ENCODE measurements around the gene PPP1R12C.

Gene PPP1R12C

GRCh38 chr19:55095260-55096060, 22.0 kb downstream of the PPP1R12C start:
- Histone ChIP-seq H2BK120ac (ENCODE audit: low read depth, low read length) (no peak overlapping the region), H3K18ac (ENCODE audit: low read length) (peak overlapping the region; percentile 59), H3K14ac (ENCODE audit: low read length) (peak overlapping the region; percentile 38), H3K23ac (ENCODE audit: low read depth, low read length, poor library complexity) (peak overlapping the region; percentile 65), H2AK5ac (ENCODE audit: low read depth, low read length) (peak overlapping the region; percentile 90), H3K79me1 (ENCODE audit: low read depth, low read length) (peaks cover 8% of the 10 kb centered on the region), H2AFZ (ENCODE audit: low read length) (no peak overlapping the region), H3K4me1 (ENCODE audit: control insufficient read depth in 2 of 2, insufficient read depth in 1 of 2, low read depth in 1 of 2, low read length in 2 of 2) (peaks cover 0 to 28% of the 10 kb centered on the region in 2 donors), H3K4me3 (ENCODE audit: low read length in 2 of 2) (no peak overlapping the region), H2BK15ac (ENCODE audit: low read length) (peak overlapping the region; percentile 67), H3K27ac (replicated peaks; ENCODE audit: low read length) (no peak overlapping the region), H2BK12ac (ENCODE audit: low read length) (no peak overlapping the region), H3K36me3 (replicated peaks in 1 of 2; ENCODE audit: control insufficient read depth in 2 of 2, insufficient read depth in 2 of 2, low read length in 2 of 2) (peaks cover 18 to 46% of the 10 kb centered on the region in 2 donors), H4K91ac (ENCODE audit: low read depth, low read length, poor library complexity) (no peak overlapping the region), H3K4me2 (ENCODE audit: insufficient read depth, low read length, poor library complexity, severe bottlenecking) (no peak overlapping the region), H2BK5ac (ENCODE audit: low read length) (peak overlapping the region; percentile 82), H4K8ac (ENCODE audit: low read depth, low read length) (no peak overlapping the region), H3K4ac (ENCODE audit: low read length) (no peak overlapping the region), H3K27me3 (ENCODE audit: control insufficient read depth in 3 of 3, insufficient read depth in 3 of 3, low read depth in 1 of 3, low read length in 3 of 3) (no peaks in the 10 kb centered on the region), H3K9me3 (replicated peaks in 1 of 2; ENCODE audit: control insufficient read depth in 2 of 2, insufficient read depth in 1 of 2, low read depth in 1 of 2, low read length in 2 of 2) (no peaks in the 10 kb centered on the region), H3K9ac (ENCODE audit: low read depth, low read length, poor library complexity) (no peak overlapping the region)
- DNase-seq (ENCODE audit: low spot score), result no peak
- WGBS, 2 donors (ENCODE audit: extremely low coverage in 2 of 2, insufficient read length in 2 of 2, insufficient replicate concordance in 1 of 2), result no CpG with 5 or more reads among the region's 23 CpGs

- Histone ChIP-seq H3K4me3 (ENCODE audit: low read length in 2 of 2) (no peak overlapping the region), H3K9ac (ENCODE audit: low read depth, low read length, poor library complexity) (peak overlapping the region; percentile 60), H3K9me3 (replicated peaks in 1 of 2; ENCODE audit: control insufficient read depth in 2 of 2, insufficient read depth in 1 of 2, low read depth in 1 of 2, low read length in 2 of 2) (no peaks in the 10 kb centered on the region), H3K4me2 (ENCODE audit: insufficient read depth, low read length, poor library complexity, severe bottlenecking) (no peak overlapping the region), H2BK15ac (ENCODE audit: low read length) (peak overlapping the region; percentile 67), H3K27ac (replicated peaks; ENCODE audit: low read length) (peak overlapping the region; percentile 56), H2AFZ (ENCODE audit: low read length) (no peak overlapping the region), H3K23ac (ENCODE audit: low read depth, low read length, poor library complexity) (peak overlapping the region; percentile 65), H3K36me3 (replicated peaks in 1 of 2; ENCODE audit: control insufficient read depth in 2 of 2, insufficient read depth in 2 of 2, low read length in 2 of 2) (peaks cover 20 to 47% of the 10 kb centered on the region in 2 donors), H3K4ac (ENCODE audit: low read length) (no peak overlapping the region), H4K8ac (ENCODE audit: low read depth, low read length) (no peak overlapping the region), H3K79me1 (ENCODE audit: low read depth, low read length) (peaks cover 8% of the 10 kb centered on the region), H4K91ac (ENCODE audit: low read depth, low read length, poor library complexity) (no peak overlapping the region), H3K14ac (ENCODE audit: low read length) (peak overlapping the region; percentile 40), H3K4me1 (ENCODE audit: control insufficient read depth in 2 of 2, insufficient read depth in 1 of 2, low read depth in 1 of 2, low read length in 2 of 2) (peaks cover 0 to 28% of the 10 kb centered on the region in 2 donors), H2BK120ac (ENCODE audit: low read depth, low read length) (no peak overlapping the region), H2AK5ac (ENCODE audit: low read depth, low read length) (peak overlapping the region; percentile 90), H2BK12ac (ENCODE audit: low read length) (no peak overlapping the region), H2BK5ac (ENCODE audit: low read length) (peak overlapping the region; percentile 82), H3K18ac (ENCODE audit: low read length) (peak overlapping the region; percentile 70), H3K27me3 (ENCODE audit: control insufficient read depth in 3 of 3, insufficient read depth in 3 of 3, low read depth in 1 of 3, low read length in 3 of 3) (no peaks in the 10 kb centered on the region)
- no CpG with 5 or more reads among the region's 32 CpGs for WGBS, 2 donors (ENCODE audit: extremely low coverage in 2 of 2, insufficient read length in 2 of 2, insufficient replicate concordance in 1 of 2)
- DNase-seq (ENCODE audit: low spot score), result no peak
Measured at GRCh38 chr19:55094456-55095259, 22.8 kb downstream of the PPP1R12C start.

- DNase-seq (ENCODE audit: low spot score), result no peak
- no peak overlapping the region for H4K91ac ChIP-seq (ENCODE audit: low read depth, low read length, poor library complexity)
- H2BK120ac ChIP-seq (ENCODE audit: low read depth, low read length), result no peak overlapping the region
- peak overlapping the region; percentile 73 for H3K23ac ChIP-seq (ENCODE audit: low read depth, low read length, poor library complexity)
- no peak overlapping the region for H2BK15ac ChIP-seq (ENCODE audit: low read length)
- peak overlapping the region; percentile 65 for H4K8ac ChIP-seq (ENCODE audit: low read depth, low read length)
- H3K27me3 ChIP-seq (ENCODE audit: control insufficient read depth in 3 of 3, insufficient read depth in 3 of 3, low read depth in 1 of 3, low read length in 3 of 3), result no peaks in the 10 kb centered on the region
- no CpG with 5 or more reads among the region's 49 CpGs for WGBS, 2 donors (ENCODE audit: extremely low coverage in 2 of 2, insufficient read length in 2 of 2, insufficient replicate concordance in 1 of 2)
- peak overlapping the region; percentile 25 for H3K4me2 ChIP-seq (ENCODE audit: insufficient read depth, low read length, poor library complexity, severe bottlenecking)
- no peak overlapping the region for H3K27ac ChIP-seq (replicated peaks; ENCODE audit: low read length)
- no peaks in the 10 kb centered on the region for H3K9me3 ChIP-seq (replicated peaks in 1 of 2; ENCODE audit: control insufficient read depth in 2 of 2, insufficient read depth in 1 of 2, low read depth in 1 of 2, low read length in 2 of 2)
- peaks cover 3% of the 10 kb centered on the region for H3K79me1 ChIP-seq (ENCODE audit: low read depth, low read length)
- H2BK5ac ChIP-seq (ENCODE audit: low read length), result peak overlapping the region; percentile 94
- H3K36me3 ChIP-seq (replicated peaks in 1 of 2; ENCODE audit: control insufficient read depth in 2 of 2, insufficient read depth in 2 of 2, low read length in 2 of 2), result peaks cover 19 to 40% of the 10 kb centered on the region in 2 donors
- H2BK12ac ChIP-seq (ENCODE audit: low read length), result no peak overlapping the region
- H3K9ac ChIP-seq (ENCODE audit: low read depth, low read length, poor library complexity), result peak overlapping the region; percentile 86
- no peak overlapping the region for H3K4ac ChIP-seq (ENCODE audit: low read length)
- H3K14ac ChIP-seq (ENCODE audit: low read length), result peak overlapping the region; percentile 17
- H3K4me3 ChIP-seq (ENCODE audit: low read length in 2 of 2), result no peak overlapping the region
- H2AK5ac ChIP-seq (ENCODE audit: low read depth, low read length), result peak overlapping the region; percentile 99
- peaks cover 11 to 37% of the 10 kb centered on the region in 2 donors for H3K4me1 ChIP-seq (ENCODE audit: control insufficient read depth in 2 of 2, insufficient read depth in 1 of 2, low read depth in 1 of 2, low read length in 2 of 2)
- no peak overlapping the region for H2AFZ ChIP-seq (ENCODE audit: low read length)
- H3K18ac ChIP-seq (ENCODE audit: low read length), result peak overlapping the region; percentile 95
Measured at GRCh38 chr19:55092423-55093318, 24.8 kb downstream of the PPP1R12C start.
